Activated T-helper 1 cell treated with anti-CD3 and anti-CD28 coated beads, Interleukin-12 subunit alpha, Interleukin-12 subunit beta, Interleukin-2, Interleukin-4 antibody, amounts not matched to agents 30 ng/mL and 10 ng/mL and 1 ng/mL, durations not matched to agents 14 hours and 24 hours and 36 hours (primary cell): ENCODE measurements around the gene EHD4. TPM values are rescaled to one million over a fixed set of nuclear protein-coding genes. Genes with fewer than 3 reads are reported as not detected.

Experiments used
- DNase-seq: peaks from one replicate; pipeline ENCODE4 v3.0.0; 2021; ENCODE audit warnings: low spot score
- H3K27ac Mint-ChIP-seq: one replicate; pipeline ENCODE4 v1.8.0; 2021; ENCODE audit warnings: mild to moderate bottlenecking, mixed read lengths
- H3K27me3 Mint-ChIP-seq: one replicate; pipeline ENCODE4 v1.8.0; 2022; ENCODE audit warnings: mild to moderate bottlenecking, moderate library complexity, mixed read lengths; ENCODE audit not compliant: insufficient read depth
- H3K36me3 Mint-ChIP-seq: one replicate; pipeline ENCODE4 v1.8.0; 2021; ENCODE audit warnings: low read depth, mixed read lengths
- H3K4me1 Mint-ChIP-seq: one replicate; pipeline ENCODE4 v1.8.0; 2021; ENCODE audit warnings: low read depth, mixed read lengths
- H3K4me3 Mint-ChIP-seq: one replicate; pipeline ENCODE4 v1.8.0; 2021; ENCODE audit warnings: mild to moderate bottlenecking, moderate library complexity, mixed read lengths
- H3K9me3 Mint-ChIP-seq: one replicate; pipeline ENCODE4 v1.8.0; 2021; ENCODE audit warnings: mixed read lengths
- intact Hi-C: fragments of 100-400 bp; cut with micrococcal nuclease; formaldehyde crosslinking; loops from one replicate; pipeline ENCODE4 v1.15.1; 2024
- total RNA-seq: library from RNA; stranded (reverse); gene quantifications from 2 replicates; pipeline ENCODE4 v1.2.3, GENCODE V29; 2022

The EHD4 gene
- total RNA-seq, 1 donor from 2014 or later, result 30.1 TPM

DNA sequence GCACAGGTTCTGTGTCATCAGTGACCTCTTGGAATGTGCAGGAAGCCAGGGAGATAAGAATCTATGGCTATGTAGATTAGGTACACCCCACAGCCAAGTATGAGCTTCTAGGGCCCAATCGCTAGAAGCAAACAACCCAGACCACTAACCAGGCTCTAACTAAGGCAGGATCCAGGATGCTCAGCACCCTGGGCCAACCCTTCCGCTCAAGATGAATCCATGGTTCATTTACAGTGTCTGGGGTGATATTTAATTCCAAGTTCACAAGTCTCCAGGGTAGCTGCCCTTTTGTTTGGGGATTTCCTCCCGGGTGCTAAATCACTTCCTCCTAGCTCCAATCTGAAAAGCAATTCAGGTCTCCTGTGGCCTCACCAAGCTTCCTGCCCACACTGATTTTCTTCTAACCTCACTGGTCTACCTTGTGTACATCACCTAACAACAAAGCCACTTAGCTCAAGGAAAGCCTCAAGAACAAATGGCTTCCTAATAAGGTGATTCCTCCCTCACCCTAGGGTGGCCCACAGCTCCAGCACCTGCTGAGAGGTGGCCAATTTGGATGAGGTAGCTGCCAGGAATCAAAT lies 2.4 kb downstream of the EHD4 start:
- H3K4me3 Mint-ChIP-seq, result peak overlapping the region; percentile 91
- H3K36me3 Mint-ChIP-seq, result peaks cover 25% of the 10 kb centered on the region
- H3K4me1 Mint-ChIP-seq, result peaks cover 76% of the 10 kb centered on the region
- peak; percentile 59 for DNase-seq
- peak overlapping the region; percentile 91 for H3K27ac Mint-ChIP-seq
- H3K9me3 Mint-ChIP-seq, result no peaks in the 10 kb centered on the region
- intact Hi-C loops, result loop anchor here (1.0 to 10.0 kb wide), 7 partner anchors 13 to 952 kb away; partner anchors contain the start of genes ITPKA, JMJD7, MAPKBP1 and TTBK2
- no peaks in the 10 kb centered on the region for H3K27me3 Mint-ChIP-seq

- Mint-ChIP-seq H3K9me3 (no peaks in the 10 kb centered on the region), H3K27me3 (no peaks in the 10 kb centered on the region), H3K27ac (peak overlapping the region; percentile 20), H3K4me1 (peaks cover 65% of the 10 kb centered on the region), H3K4me3 (no peak overlapping the region), H3K36me3 (peaks cover 25% of the 10 kb centered on the region)
- intact Hi-C loops, result no loop called here
- DNase-seq, result no peak
Observed at GRCh38 chr15:41968701-41969100, 3.7 kb downstream of the EHD4 start.

DNA sequence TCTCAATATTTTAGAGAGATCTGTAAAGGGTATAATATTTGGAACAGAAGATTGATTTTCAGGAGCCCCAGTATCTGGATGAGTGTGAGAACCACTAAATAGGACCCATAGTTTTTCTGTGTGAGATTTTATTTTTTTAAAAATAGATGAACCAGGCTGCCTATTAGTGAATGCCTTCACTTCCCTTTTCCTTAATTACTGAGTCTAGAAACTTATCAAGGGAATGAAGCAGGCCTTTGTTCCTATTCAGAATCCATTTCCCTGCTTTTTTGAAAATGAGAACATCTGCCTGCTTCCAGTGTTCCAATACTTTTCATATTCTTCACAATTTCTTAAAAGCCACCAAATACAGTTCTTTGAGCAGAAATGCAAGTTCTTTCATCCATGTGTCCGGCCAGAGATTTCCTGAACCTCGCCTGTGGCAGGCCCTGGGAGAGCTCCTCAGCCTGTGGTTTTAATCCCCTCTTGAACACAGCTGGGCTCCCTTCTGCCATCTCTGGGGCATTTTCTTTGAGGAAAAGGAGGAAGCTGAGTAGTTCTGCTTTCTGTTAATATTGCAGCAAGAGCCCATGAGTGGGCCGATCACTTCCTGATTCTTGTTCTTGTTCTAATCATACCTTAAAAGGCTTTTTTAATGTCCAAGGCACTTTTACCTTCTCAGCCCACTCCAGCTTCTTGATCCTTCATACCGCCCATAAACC lies 4.7 kb downstream of the EHD4 start:
- Mint-ChIP-seq H3K36me3 (peaks cover 27% of the 10 kb centered on the region), H3K4me1 (peaks cover 60% of the 10 kb centered on the region), H3K27ac (peak overlapping the region; percentile 53), H3K9me3 (no peaks in the 10 kb centered on the region), H3K4me3 (peak overlapping the region; percentile 35), H3K27me3 (no peaks in the 10 kb centered on the region)
- intact Hi-C loops, result no loop called here
- DNase-seq, result no peak

GRCh38 chr15:41966920-41967465 lies 5.4 kb downstream of the EHD4 start:
- Mint-ChIP-seq H3K36me3 (peaks cover 27% of the 10 kb centered on the region), H3K27ac (peak overlapping the region; percentile 3), H3K4me1 (peaks cover 63% of the 10 kb centered on the region), H3K9me3 (no peaks in the 10 kb centered on the region), H3K27me3 (no peaks in the 10 kb centered on the region), H3K4me3 (no peak overlapping the region)
- no peak for DNase-seq
- intact Hi-C loops, result no loop called here

- DNase-seq, result no peak
- Mint-ChIP-seq H3K4me1 (peaks cover 68% of the 10 kb centered on the region), H3K36me3 (peaks cover 27% of the 10 kb centered on the region), H3K4me3 (no peak overlapping the region), H3K27me3 (no peaks in the 10 kb centered on the region), H3K27ac (peak overlapping the region; percentile 24), H3K9me3 (no peaks in the 10 kb centered on the region)
- intact Hi-C loops, result no loop called here
Observed at GRCh38 chr15:41966414-41966812, 5.9 kb downstream of the EHD4 start.

- Mint-ChIP-seq H3K27me3 (no peaks in the 10 kb centered on the region), H3K4me3 (no peak overlapping the region), H3K36me3 (peaks cover 29% of the 10 kb centered on the region), H3K9me3 (no peaks in the 10 kb centered on the region), H3K4me1 (peaks cover 69% of the 10 kb centered on the region), H3K27ac (peak overlapping the region; percentile 24)
- no peak for DNase-seq
- intact Hi-C loops, result no loop called here
Observed at GRCh38 chr15:41965441-41966413, 6.6 kb downstream of the EHD4 start.

DNA sequence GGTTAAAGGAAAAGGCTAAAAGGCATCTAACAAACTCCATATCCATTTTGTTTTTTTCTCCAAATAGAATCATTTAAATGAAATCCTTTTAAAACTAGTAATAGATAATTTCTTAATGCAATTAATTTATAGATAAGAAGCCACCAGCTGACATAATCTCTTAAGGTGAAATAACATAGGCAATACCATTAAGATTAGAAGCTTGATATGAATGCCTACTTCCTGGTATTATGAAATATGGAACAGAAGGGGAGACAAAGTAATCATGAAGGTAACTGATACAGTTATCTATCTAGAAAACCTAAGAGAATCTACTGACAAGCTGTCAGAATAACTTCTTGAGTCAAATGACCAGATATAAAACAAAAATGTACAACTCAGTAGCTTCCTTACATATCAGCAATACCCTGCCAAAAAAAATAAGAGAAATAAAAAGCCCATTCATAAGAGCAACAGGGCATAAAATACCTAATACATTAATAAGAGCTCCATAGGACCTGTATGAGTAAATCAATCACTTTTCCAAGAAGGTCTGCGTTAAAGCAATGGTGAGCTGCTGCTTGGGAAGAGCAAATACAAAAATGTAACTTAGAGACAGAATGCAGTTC lies 10.7 kb downstream of the EHD4 start:
- Mint-ChIP-seq H3K4me3 (no peak overlapping the region), H3K4me1 (peaks cover 62% of the 10 kb centered on the region), H3K36me3 (peaks cover 25% of the 10 kb centered on the region), H3K9me3 (no peaks in the 10 kb centered on the region), H3K27me3 (no peaks in the 10 kb centered on the region), H3K27ac (no peak overlapping the region)
- intact Hi-C loops, result no loop called here
- no peak for DNase-seq

GRCh38 chr15:41961001-41961518 lies 11.3 kb downstream of the EHD4 start:
- peaks cover 21% of the 10 kb centered on the region for H3K36me3 Mint-ChIP-seq
- no peaks in the 10 kb centered on the region for H3K27me3 Mint-ChIP-seq
- H3K9me3 Mint-ChIP-seq, result no peaks in the 10 kb centered on the region
- peaks cover 62% of the 10 kb centered on the region for H3K4me1 Mint-ChIP-seq
- intact Hi-C loops, result no loop called here
- no peak for DNase-seq
- no peak overlapping the region for H3K4me3 Mint-ChIP-seq
- no peak overlapping the region for H3K27ac Mint-ChIP-seq

- DNase-seq, result no peak
- Mint-ChIP-seq H3K36me3 (peaks cover 19% of the 10 kb centered on the region), H3K4me1 (peaks cover 53% of the 10 kb centered on the region), H3K27ac (peak overlapping the region; percentile 63), H3K4me3 (no peak overlapping the region), H3K9me3 (no peaks in the 10 kb centered on the region), H3K27me3 (no peaks in the 10 kb centered on the region)
- intact Hi-C loops, result no loop called here
Observed at GRCh38 chr15:41958002-41958420, 14.3 kb downstream of the EHD4 start.

- Mint-ChIP-seq H3K27ac (peak overlapping the region; percentile 63), H3K9me3 (no peaks in the 10 kb centered on the region), H3K4me1 (peaks cover 52% of the 10 kb centered on the region), H3K27me3 (no peaks in the 10 kb centered on the region), H3K4me3 (peak overlapping the region; percentile 26), H3K36me3 (peaks cover 21% of the 10 kb centered on the region)
- intact Hi-C loops, result loop anchor here (1.0 to 2.0 kb wide), 2 partner anchors 13 to 20 kb away; no protein-coding TSS in a partner anchor
- no peak for DNase-seq
Observed at GRCh38 chr15:41957021-41957897, 15.1 kb downstream of the EHD4 start.

DNA sequence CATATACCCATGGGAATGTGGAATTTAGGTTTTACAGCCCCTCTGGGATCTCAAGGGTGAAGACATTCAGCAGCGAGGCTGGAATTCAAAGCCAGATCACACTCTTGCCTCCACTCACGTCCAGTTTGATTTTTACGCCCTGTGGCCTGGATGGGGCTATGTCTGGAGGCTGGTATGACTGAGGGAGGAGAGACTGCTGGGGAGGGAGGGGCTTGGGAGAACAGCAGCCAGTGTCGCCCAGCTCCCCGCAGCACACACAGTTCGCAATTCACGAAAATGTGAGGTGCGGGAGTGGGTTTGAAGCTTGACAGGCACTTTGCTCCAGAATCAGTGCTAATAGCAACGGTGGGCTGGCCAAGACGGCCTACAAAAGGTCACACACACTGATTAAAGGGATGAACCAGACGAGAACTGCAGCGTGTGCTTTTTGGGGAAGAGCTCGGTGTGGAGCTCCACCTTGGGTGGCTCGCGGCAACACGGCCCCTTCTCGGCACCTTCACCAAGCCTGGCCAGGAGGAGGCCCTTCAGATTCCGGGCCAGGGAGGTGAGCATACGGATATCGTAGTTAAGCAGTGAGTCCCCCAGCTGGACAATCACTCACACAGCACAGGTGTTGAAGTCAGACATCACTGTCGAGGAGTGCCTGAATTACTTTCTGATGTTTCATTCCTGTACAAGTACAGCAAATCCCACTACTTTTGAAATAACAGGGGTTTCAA lies 16.4 kb downstream of the EHD4 start:
- H3K27me3 Mint-ChIP-seq, result no peaks in the 10 kb centered on the region
- H3K4me3 Mint-ChIP-seq, result no peak overlapping the region
- DNase-seq, result no peak
- H3K27ac Mint-ChIP-seq, result no peak overlapping the region
- no peaks in the 10 kb centered on the region for H3K9me3 Mint-ChIP-seq
- peaks cover 39% of the 10 kb centered on the region for H3K4me1 Mint-ChIP-seq
- peaks cover 22% of the 10 kb centered on the region for H3K36me3 Mint-ChIP-seq
- intact Hi-C loops, result loop anchor here (2.0 kb wide), 1 partner anchor 19 kb away; no protein-coding TSS in a partner anchor
